Peyer's patch (tissue), 4 donors: Measurements from ENCODE around the gene SNU13. TPM values are rescaled to one million over a fixed set of nuclear protein-coding genes. Genes with fewer than 3 reads are reported as not detected.
A peak's percentile ranks its signal among the peaks of the same experiment; 100 is the strongest.

ENCODE experiments used
- DNase-seq, 3 donors: peaks; one replicate each; pipeline ENCODE4 v3.0.0-alpha.2; 2017 to 2019
- H3K27ac ChIP-seq, 4 donors: fragments of 200-600 bp; sonication (generic); one replicate each; pipeline ENCODE4 v1.5.1; 2016 to 2019
- H3K27me3 ChIP-seq, 2 donors: fragments of 200-600 bp; sonication (generic); one replicate each; pipeline ENCODE4 v1.5.1; 2019
- H3K36me3 ChIP-seq, 3 donors: fragments of 200-600 bp; sonication (generic); one replicate each; pipeline ENCODE4 v1.5.1; 2016 to 2019
- H3K4me1 ChIP-seq, 4 donors: fragments of 200-600 bp; sonication (generic); one replicate each; pipeline ENCODE4 v1.5.1; 2016 to 2019
- H3K4me3 ChIP-seq, 4 donors: fragments of 200-600 bp; sonication (generic); 1 replicate in 3 of 4; 2 replicates in 1 of 4; pipeline ENCODE4 v1.5.1; 2016 to 2019; ENCODE audit warnings: mild to moderate bottlenecking in 1 of 4
- H3K9me3 ChIP-seq, 4 donors: fragments of 200-600 bp; sonication (generic); one replicate each; pipeline ENCODE4 v1.5.1; 2016 to 2019; ENCODE audit warnings: mild to moderate bottlenecking in 1 of 4
- CTCF ChIP-seq, 6 experiments: fragments of 450-650 bp in 4 of 6; fragments of 200-600 bp in 2 of 6; sonication (generic) in 1 of 6; IDR thresholded peaks; one replicate each; pipeline ENCODE4 v1.5.1; 2017 to 2019; ENCODE audit warnings: antibody characterized with exemption in 6 of 6, mild to moderate bottlenecking in 3 of 6, moderate library complexity in 1 of 6
- POLR2A ChIP-seq, 2 donors: fragments of 450-650 bp; IDR thresholded peaks; one replicate each; pipeline ENCODE4 v1.5.1; 2017; ENCODE audit warnings: antibody characterized with exemption in 2 of 2, mild to moderate bottlenecking in 2 of 2, moderate library complexity in 2 of 2
- total RNA-seq, 4 donors: library from RNA; depleted of rRNA; stranded (reverse); fragments of >200 nt; gene quantifications; one replicate each; pipeline ENCODE4 v1.1.0, GENCODE V29; 2016

The SNU13 gene
- total RNA-seq, 4 donors from 2014 or later, result 51.5 to 87.5 (median 58.6) TPM

- no peak overlapping the region for H3K4me3 ChIP-seq
- H3K9me3 ChIP-seq, result no peaks in the 10 kb centered on the region
- H3K27ac ChIP-seq, result no peak overlapping the region
- no peaks in the 10 kb centered on the region for H3K27me3 ChIP-seq
- DNase-seq, result no peak
- no peak for TF ChIP-seq POLR2A (IDR thresholded peaks at IDR 0.05)
- TF ChIP-seq CTCF (IDR thresholded peaks at IDR 0.05), result no peak
- peaks cover 0 to 13% (median 0%) of the 10 kb centered on the region in 3 donors for H3K36me3 ChIP-seq
- H3K4me1 ChIP-seq, result peaks cover 0 to 14% (median 5%) of the 10 kb centered on the region in 4 donors
These were observed 4.5 kb downstream of the SNU13 start for GRCh38 chr22:41684194-41684593.

GRCh38 chr22:41683616-41684015 is 5.1 kb downstream of the SNU13 start:
- Histone ChIP-seq H3K9me3 (no peaks in the 10 kb centered on the region), H3K27ac (no peak overlapping the region), H3K4me1 (peaks cover 0 to 13% (median 5%) of the 10 kb centered on the region in 4 donors)

GRCh38 chr22:41683052-41683451 is 5.6 kb downstream of the SNU13 start:
- Histone ChIP-seq H3K9me3 (no peaks in the 10 kb centered on the region), H3K27ac (peak overlapping the region; percentile 79 to 91 (median 82)), H3K4me1 (peaks cover 0 to 13% (median 5%) of the 10 kb centered on the region in 4 donors), H3K27me3 (no peaks in the 10 kb centered on the region), H3K4me3 (peak overlapping the region in 3 of 4 donors; percentile 59 to 70 (median 67)), H3K36me3 (peaks cover 0 to 24% (median 0%) of the 10 kb centered on the region in 3 donors)
- DNase-seq, result no peak
- no peak for TF ChIP-seq POLR2A (IDR thresholded peaks at IDR 0.05)
- TF ChIP-seq CTCF (IDR thresholded peaks at IDR 0.05), result no peak

More at GRCh38 chr22:41683616-41684015, 5.1 kb downstream of the SNU13 start:
- DNase-seq, result no peak
- TF ChIP-seq CTCF (IDR thresholded peaks at IDR 0.05) (no peak), POLR2A (IDR thresholded peaks at IDR 0.05) (no peak)
- H3K4me3 ChIP-seq, result no peak overlapping the region
- H3K36me3 ChIP-seq, result peaks cover 0 to 19% (median 0%) of the 10 kb centered on the region in 3 donors
- no peaks in the 10 kb centered on the region for H3K27me3 ChIP-seq

GRCh38 chr22:41682033-41682807 is 6.4 kb downstream of the SNU13 start:
- Histone ChIP-seq H3K9me3 (no peaks in the 10 kb centered on the region), H3K27ac (peak overlapping the region; percentile 79 to 91 (median 82)), H3K36me3 (peaks cover 0 to 33% (median 0%) of the 10 kb centered on the region in 3 donors), H3K27me3 (no peaks in the 10 kb centered on the region), H3K4me3 (peak overlapping the region; percentile 59 to 70 (median 64)), H3K4me1 (peaks cover 0 to 5% (median 2%) of the 10 kb centered on the region in 4 donors)
- DNase-seq, result peak; percentile 85 to 93 (median 89)
- TF ChIP-seq CTCF (IDR thresholded peaks at IDR 0.05) (peak in 1 of 6 experiments; percentile 14), POLR2A (IDR thresholded peaks at IDR 0.05) (peak; percentile 55 to 80)

- no peaks in the 10 kb centered on the region for H3K27me3 ChIP-seq
- H3K27ac ChIP-seq, result peak overlapping the region in 3 of 4 donors; percentile 79 to 91 (median 82)
- no peaks in the 10 kb centered on the region for H3K4me1 ChIP-seq
- TF ChIP-seq POLR2A (IDR thresholded peaks at IDR 0.05), result no peak
- no peak for TF ChIP-seq CTCF (IDR thresholded peaks at IDR 0.05)
- H3K4me3 ChIP-seq, result peak overlapping the region; percentile 59 to 70 (median 64)
- DNase-seq, result no peak
- no peaks in the 10 kb centered on the region for H3K9me3 ChIP-seq
- peaks cover 0 to 35% (median 0%) of the 10 kb centered on the region in 3 donors for H3K36me3 ChIP-seq
These were observed 7.1 kb downstream of the SNU13 start for GRCh38 chr22:41681616-41682015.
